ENCODE data around the gene ATP5MC2.

GRCh38 chr12:53699678-53700025, 23.8 kb upstream of the ATP5MC2 start:
- TF ChIP-seq, protein P1, sequence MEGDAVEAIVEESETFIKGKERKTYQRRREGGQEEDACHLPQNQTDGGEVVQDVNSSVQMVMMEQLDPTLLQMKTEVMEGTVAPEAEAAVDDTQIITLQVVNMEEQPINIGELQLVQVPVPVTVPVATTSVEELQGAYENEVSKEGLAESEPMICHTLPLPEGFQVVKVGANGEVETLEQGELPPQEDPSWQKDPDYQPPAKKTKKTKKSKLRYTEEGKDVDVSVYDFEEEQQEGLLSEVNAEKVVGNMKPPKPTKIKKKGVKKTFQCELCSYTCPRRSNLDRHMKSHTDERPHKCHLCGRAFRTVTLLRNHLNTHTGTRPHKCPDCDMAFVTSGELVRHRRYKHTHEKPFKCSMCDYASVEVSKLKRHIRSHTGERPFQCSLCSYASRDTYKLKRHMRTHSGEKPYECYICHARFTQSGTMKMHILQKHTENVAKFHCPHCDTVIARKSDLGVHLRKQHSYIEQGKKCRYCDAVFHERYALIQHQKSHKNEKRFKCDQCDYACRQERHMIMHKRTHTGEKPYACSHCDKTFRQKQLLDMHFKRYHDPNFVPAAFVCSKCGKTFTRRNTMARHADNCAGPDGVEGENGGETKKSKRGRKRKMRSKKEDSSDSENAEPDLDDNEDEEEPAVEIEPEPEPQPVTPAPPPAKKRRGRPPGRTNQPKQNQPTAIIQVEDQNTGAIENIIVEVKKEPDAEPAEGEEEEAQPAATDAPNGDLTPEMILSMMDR (conservative IDR thresholded peaks at IDR 0.05 in 1 of 2, IDR thresholded peaks at IDR 0.05 in 1 of 2; ENCODE audit: extremely low read depth in 1 of 2, insufficient read depth in 1 of 2, low read depth in 1 of 2, low read length in 2 of 2) = no peak
- TF ChIP-seq EZH2 (IDR thresholded peaks at IDR 0.05; ENCODE audit: borderline replicate concordance, low read length) = no peak

Data from mammary epithelial cell (primary cell).